ENCODE results near the gene KDM1B.

KDM1B gene

GRCh38 chr6:18214003-18214402, 58.8 kb downstream of the KDM1B start:
- H3K27me3 ChIP-seq (ENCODE audit: insufficient read depth, low read depth): no peaks in the 10 kb centered on the region
- H3K4me1 ChIP-seq (ENCODE audit: low read depth, poor library complexity, severe bottlenecking): peaks cover 17% of the 10 kb centered on the region
- H3K79me2 ChIP-seq (ENCODE audit: insufficient read depth, low read depth): no peaks in the 10 kb centered on the region
- no peak overlapping the region for H2AFZ ChIP-seq (ENCODE audit: low read depth)
- H3K4me3 ChIP-seq (IDR thresholded peaks at IDR 0.05; ENCODE audit: insufficient read depth, low read depth, low read length): no peak overlapping the region
- no peak overlapping the region for H3K9ac ChIP-seq
- TF ChIP-seq CTCF (conservative IDR thresholded peaks at IDR 0.05; ENCODE audit: low read depth, low read length): no peak
- H3K27ac ChIP-seq: no peak overlapping the region
- H3K36me3 ChIP-seq (ENCODE audit: insufficient read depth): no peaks in the 10 kb centered on the region
- peak overlapping the region; percentile 61; the same call in 1 of the 2 replicates for H3K4me2 ChIP-seq
- H4K20me1 ChIP-seq (ENCODE audit: insufficient read depth): peaks cover 4% of the 10 kb centered on the region; the same call in 1 of the 2 replicates

- H3K27ac ChIP-seq: no peak overlapping the region
- no peaks in the 10 kb centered on the region for H3K79me2 ChIP-seq (ENCODE audit: insufficient read depth, low read depth)
- H3K36me3 ChIP-seq (ENCODE audit: insufficient read depth): no peaks in the 10 kb centered on the region
- peaks cover 4% of the 10 kb centered on the region; the same call in 1 of the 2 replicates for H4K20me1 ChIP-seq (ENCODE audit: insufficient read depth)
- no peak for TF ChIP-seq CTCF (conservative IDR thresholded peaks at IDR 0.05; ENCODE audit: low read depth, low read length)
- no peaks in the 10 kb centered on the region for H3K27me3 ChIP-seq (ENCODE audit: insufficient read depth, low read depth)
- H2AFZ ChIP-seq (ENCODE audit: low read depth): no peak overlapping the region
- H3K9ac ChIP-seq: no peak overlapping the region
- peaks cover 17% of the 10 kb centered on the region for H3K4me1 ChIP-seq (ENCODE audit: low read depth, poor library complexity, severe bottlenecking)
- H3K4me3 ChIP-seq (IDR thresholded peaks at IDR 0.05; ENCODE audit: insufficient read depth, low read depth, low read length): no peak overlapping the region
- no peak overlapping the region for H3K4me2 ChIP-seq
These were observed 60.2 kb downstream of the KDM1B start for GRCh38 chr6:18215436-18215835.

- no peak overlapping the region for H3K4me3 ChIP-seq (IDR thresholded peaks at IDR 0.05; ENCODE audit: insufficient read depth, low read depth, low read length)
- no peak for TF ChIP-seq CTCF (conservative IDR thresholded peaks at IDR 0.05; ENCODE audit: low read depth, low read length)
These were observed 61.2 kb downstream of the KDM1B start for GRCh38 chr6:18216411-18216810.

GRCh38 chr6:18218233-18218632, 63.0 kb downstream of the KDM1B start:
- no peaks in the 10 kb centered on the region for H3K79me2 ChIP-seq (ENCODE audit: insufficient read depth, low read depth)
- H3K4me1 ChIP-seq (ENCODE audit: low read depth, poor library complexity, severe bottlenecking): peaks cover 17% of the 10 kb centered on the region
- no peak overlapping the region for H3K4me3 ChIP-seq (IDR thresholded peaks at IDR 0.05; ENCODE audit: insufficient read depth, low read depth, low read length)
- H2AFZ ChIP-seq (ENCODE audit: low read depth): no peak overlapping the region
- no peak for TF ChIP-seq CTCF (conservative IDR thresholded peaks at IDR 0.05; ENCODE audit: low read depth, low read length)
- H3K9ac ChIP-seq: no peak overlapping the region
- no peak overlapping the region for H3K27ac ChIP-seq
- H3K4me2 ChIP-seq: no peak overlapping the region
- H4K20me1 ChIP-seq (ENCODE audit: insufficient read depth): peaks cover 4% of the 10 kb centered on the region; the same call in 1 of the 2 replicates
- no peaks in the 10 kb centered on the region for H3K27me3 ChIP-seq (ENCODE audit: insufficient read depth, low read depth)
- H3K36me3 ChIP-seq (ENCODE audit: insufficient read depth): no peaks in the 10 kb centered on the region

More at GRCh38 chr6:18216411-18216810, 61.2 kb downstream of the KDM1B start:
- Histone ChIP-seq H3K27me3 (ENCODE audit: insufficient read depth, low read depth) (no peaks in the 10 kb centered on the region), H3K4me1 (ENCODE audit: low read depth, poor library complexity, severe bottlenecking) (peaks cover 17% of the 10 kb centered on the region), H3K36me3 (ENCODE audit: insufficient read depth) (no peaks in the 10 kb centered on the region), H3K27ac (no peak overlapping the region), H2AFZ (ENCODE audit: low read depth) (no peak overlapping the region), H3K4me2 (no peak overlapping the region), H3K9ac (no peak overlapping the region), H3K79me2 (ENCODE audit: insufficient read depth, low read depth) (no peaks in the 10 kb centered on the region), H4K20me1 (ENCODE audit: insufficient read depth) (peaks cover 4% of the 10 kb centered on the region; the same call in 1 of the 2 replicates)

Measured in KMS-11 (cell line).